Fibroblast of lung (primary cell): ENCODE results near the gene ZDHHC16. TPM values are rescaled to one million over a fixed set of nuclear protein-coding genes. Genes with fewer than 3 reads are reported as not detected.
"Not testable (repeated sequence)": the region's sequence is repeated elsewhere in the genome, so short reads cannot be mapped to it uniquely, and the experiment has no call there.

Source experiments
- DNase-seq, 2 donors: peaks; one replicate each; pipeline versions ENCODE4 v3.0.0 to v3.0.0-alpha.2; 2010; ENCODE audit warnings: low read depth in 2 of 2
- H2AFZ ChIP-seq: 2 replicates; pipeline ENCODE4 v1.5.1; 2012; ENCODE audit warnings: low read length, control low read depth, inconsistent platforms
- H3K27ac ChIP-seq: 2 replicates; pipeline ENCODE4 v1.5.1; 2011; ENCODE audit warnings: low read length, control low read depth; ENCODE audit not compliant: insufficient read depth
- H3K27me3 ChIP-seq: 2 replicates; pipeline ENCODE4 v1.5.1; 2011; ENCODE audit warnings: mild to moderate bottlenecking, low read length; ENCODE audit not compliant: control insufficient read depth, insufficient read depth
- H3K36me3 ChIP-seq: 2 replicates; pipeline ENCODE4 v1.5.1; 2011; ENCODE audit warnings: low read length; ENCODE audit not compliant: control insufficient read depth, insufficient read depth
- H3K4me1 ChIP-seq: 2 replicates; pipeline ENCODE4 v1.5.1; 2011; ENCODE audit warnings: low read length; ENCODE audit not compliant: control insufficient read depth, insufficient read depth; ENCODE audit errors: extremely low read depth
- H3K4me2 ChIP-seq: 2 replicates; pipeline ENCODE4 v1.5.1; 2011; ENCODE audit warnings: low read length, control low read depth; ENCODE audit not compliant: insufficient read depth; ENCODE audit errors: extremely low read depth
- H3K4me3 ChIP-seq, 4 experiments: fragments of 200-600 bp in 1 of 4; sonication (generic) in 1 of 4; replicated peaks in 1 of 4; 2 replicates each; pipeline ENCODE4 v1.5.1; 2011 to 2016; ENCODE audit warnings: low read length in 4 of 4, low read depth in 3 of 4, mild to moderate bottlenecking in 3 of 4, control low read depth in 2 of 4, inconsistent platforms in 1 of 4, mixed read lengths in 1 of 4; ENCODE audit not compliant: insufficient read depth in 1 of 4; ENCODE audit errors: control extremely low read depth in 1 of 4
- H3K79me2 ChIP-seq: 2 replicates; pipeline ENCODE4 v1.5.1; 2012; ENCODE audit warnings: mild to moderate bottlenecking, low read length, inconsistent platforms; ENCODE audit not compliant: control insufficient read depth, insufficient read depth
- H3K9ac ChIP-seq: 2 replicates; pipeline ENCODE4 v1.5.1; 2011; ENCODE audit warnings: mild to moderate bottlenecking, low read length, control low read depth; ENCODE audit not compliant: insufficient read depth
- H3K9me3 ChIP-seq: 2 replicates; pipeline ENCODE4 v1.5.1; 2012; ENCODE audit warnings: low read depth, low read length; ENCODE audit not compliant: control insufficient read depth, insufficient read depth
- H4K20me1 ChIP-seq: 2 replicates; pipeline ENCODE4 v1.5.1; 2011; ENCODE audit warnings: low read length; ENCODE audit not compliant: control insufficient read depth, insufficient read depth; ENCODE audit errors: extremely low read depth
- EZH2 ChIP-seq: IDR thresholded peaks from 2 replicates; pipeline ENCODE4 v1.5.1; 2012; ENCODE audit warnings: low read length, control low read depth, mild to moderate bottlenecking; ENCODE audit errors: missing control alignments
- polyA plus RNA-seq, 2 donors: library from polyadenylated mRNA; depleted of rRNA in 1 of 2; stranded (reverse) in 1 of 2; unstranded in 1 of 2; fragments of >200 nt; gene quantifications; 2 replicates each; pipeline ENCODE4 v1.2.1, GENCODE V29; 2011 to 2012; ENCODE audit warnings: missing spikeins in 1 of 2
- total RNA-seq: library from RNA; depleted of rRNA; stranded (reverse); fragments of >200 nt; gene quantifications from 2 replicates; pipeline ENCODE4 v1.2.1, GENCODE V29; 2014
- TF ChIP-seq, protein P1 (sequence below), 2 donors: IDR thresholded peaks in 1 of 2; conservative IDR thresholded peaks in 1 of 2; 1 replicate in 1 of 2; 2 replicates in 1 of 2; pipeline ENCODE4 v1.5.1; 2011 to 2012; ENCODE audit warnings: low read length in 2 of 2, control low read depth in 1 of 2, inconsistent platforms in 1 of 2, low read depth in 1 of 2, mild to moderate bottlenecking in 1 of 2

The ZDHHC16 gene
- total and polyA plus RNA-seq, 2 donors (not counting 1 experiment from before 2014, with no cell fraction given), result 39.3 to 60.2 TPM

GRCh38 chr10:97468162-97468561 lies 22.2 kb downstream of the ZDHHC16 start:
- H3K27ac ChIP-seq, result no peak overlapping the region
- no peak for TF ChIP-seq EZH2
- TF ChIP-seq, protein P1, sequence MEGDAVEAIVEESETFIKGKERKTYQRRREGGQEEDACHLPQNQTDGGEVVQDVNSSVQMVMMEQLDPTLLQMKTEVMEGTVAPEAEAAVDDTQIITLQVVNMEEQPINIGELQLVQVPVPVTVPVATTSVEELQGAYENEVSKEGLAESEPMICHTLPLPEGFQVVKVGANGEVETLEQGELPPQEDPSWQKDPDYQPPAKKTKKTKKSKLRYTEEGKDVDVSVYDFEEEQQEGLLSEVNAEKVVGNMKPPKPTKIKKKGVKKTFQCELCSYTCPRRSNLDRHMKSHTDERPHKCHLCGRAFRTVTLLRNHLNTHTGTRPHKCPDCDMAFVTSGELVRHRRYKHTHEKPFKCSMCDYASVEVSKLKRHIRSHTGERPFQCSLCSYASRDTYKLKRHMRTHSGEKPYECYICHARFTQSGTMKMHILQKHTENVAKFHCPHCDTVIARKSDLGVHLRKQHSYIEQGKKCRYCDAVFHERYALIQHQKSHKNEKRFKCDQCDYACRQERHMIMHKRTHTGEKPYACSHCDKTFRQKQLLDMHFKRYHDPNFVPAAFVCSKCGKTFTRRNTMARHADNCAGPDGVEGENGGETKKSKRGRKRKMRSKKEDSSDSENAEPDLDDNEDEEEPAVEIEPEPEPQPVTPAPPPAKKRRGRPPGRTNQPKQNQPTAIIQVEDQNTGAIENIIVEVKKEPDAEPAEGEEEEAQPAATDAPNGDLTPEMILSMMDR (conservative IDR thresholded peaks at IDR 0.05 in 1 of 2, IDR thresholded peaks at IDR 0.05 in 1 of 2; ENCODE audit: low read depth in 1 of 2, low read length in 2 of 2), result no peak
- H3K4me1 ChIP-seq, result peaks cover 2% of the 10 kb centered on the region
- no peak overlapping the region for H2AFZ ChIP-seq
- H3K79me2 ChIP-seq, result no peaks in the 10 kb centered on the region
- no peak overlapping the region for H3K9ac ChIP-seq
- peaks cover 20% of the 10 kb centered on the region for H3K36me3 ChIP-seq
- H3K9me3 ChIP-seq, result no peaks in the 10 kb centered on the region
- DNase-seq, result no peak
- no peak overlapping the region for H3K4me3 ChIP-seq
- H4K20me1 ChIP-seq, result no peaks in the 10 kb centered on the region
- H3K4me2 ChIP-seq, result no peak overlapping the region
- no peaks in the 10 kb centered on the region for H3K27me3 ChIP-seq

- H3K36me3 ChIP-seq, result peaks cover 16% of the 10 kb centered on the region
- H3K4me3 ChIP-seq, H3K27me3 ChIP-seq, H3K4me2 ChIP-seq, DNase-seq, H3K9ac ChIP-seq, H3K79me2 ChIP-seq, H3K27ac ChIP-seq, H3K9me3 ChIP-seq, H2AFZ ChIP-seq, H4K20me1 ChIP-seq, H3K4me1 ChIP-seq: not testable (repeated sequence)
Observed at GRCh38 chr10:97468781-97469180, 22.8 kb downstream of the ZDHHC16 start.

DNA sequence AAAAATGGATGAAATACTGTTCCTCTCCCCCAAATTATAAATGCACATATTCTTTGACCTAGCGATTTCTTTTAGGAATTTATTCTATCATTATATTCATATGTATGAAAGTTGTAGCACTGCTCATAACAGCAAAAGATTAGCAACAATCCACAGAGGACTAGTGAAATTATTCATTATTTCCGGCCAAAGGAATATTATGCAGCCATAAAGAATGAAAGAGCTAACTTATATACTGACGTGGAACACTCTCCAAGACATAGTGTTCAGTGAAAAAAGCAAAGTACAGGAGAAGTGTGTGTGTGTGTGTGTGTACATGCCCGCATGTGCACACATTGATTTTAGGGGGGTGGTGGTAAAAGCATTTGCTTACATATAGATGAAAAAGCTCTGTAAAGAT lies 28.9 kb downstream of the ZDHHC16 start:
- H3K9me3 ChIP-seq, result no peaks in the 10 kb centered on the region
- peaks cover 11% of the 10 kb centered on the region for H3K36me3 ChIP-seq
- H3K4me1 ChIP-seq, result no peaks in the 10 kb centered on the region

More for the DNA sequence above, 28.9 kb downstream of the ZDHHC16 start:
- DNase-seq, result no peak
- Histone ChIP-seq H2AFZ (no peak overlapping the region), H3K4me2 (no peak overlapping the region), H3K79me2 (no peaks in the 10 kb centered on the region), H3K4me3 (no peak overlapping the region), H4K20me1 (no peaks in the 10 kb centered on the region), H3K9ac (no peak overlapping the region), H3K27me3 (no peaks in the 10 kb centered on the region), H3K27ac (no peak overlapping the region)
- no peak for TF ChIP-seq EZH2
- TF ChIP-seq, protein P1 (conservative IDR thresholded peaks at IDR 0.05 in 1 of 2, IDR thresholded peaks at IDR 0.05 in 1 of 2; ENCODE audit: low read depth in 1 of 2, low read length in 2 of 2), result no peak
